Heart left ventricle (tissue), 16 donors: ENCODE measurements around the gene STAG3. TPM values are rescaled to one million over a fixed set of nuclear protein-coding genes. Genes with fewer than 3 reads are reported as not detected.
"Not testable (repeated sequence)": the region's sequence is repeated elsewhere in the genome, so short reads cannot be mapped to it uniquely, and the experiment has no call there.

Source experiments
- ATAC-seq, 4 donors: fragments of 200-7000 bp; cut with Tn5 transposase; one replicate each; pipeline ENCODE4 v1.9.1; 2020 to 2022; ENCODE audit warnings: moderate library complexity in 4 of 4, mild to moderate bottlenecking in 3 of 4, moderate number of reproducible peaks in 1 of 4
- DNase-seq, 5 donors: peaks; one replicate each; pipeline ENCODE4 v3.0.0-alpha.2; 2020
- H3K27ac ChIP-seq, 12 donors: fragments of 200-600 bp; sonication (generic) in 4 of 12; one replicate each; pipeline versions ENCODE4 v1.5.0 to v1.8.0; 2016 to 2022; ENCODE audit warnings: mild to moderate bottlenecking in 2 of 12
- H3K27me3 ChIP-seq, 9 donors: fragments of 200-600 bp; sonication (generic) in 2 of 9; one replicate each; pipeline versions ENCODE4 v1.5.1 to v1.8.0; 2016 to 2022; ENCODE audit warnings: mild to moderate bottlenecking in 3 of 9
- H3K36me3 ChIP-seq, 9 donors: fragments of 200-600 bp; sonication (generic) in 2 of 9; one replicate each; pipeline versions ENCODE4 v1.5.0 to v1.8.0; 2018 to 2022; ENCODE audit warnings: mild to moderate bottlenecking in 2 of 9
- H3K4me1 ChIP-seq, 12 donors: fragments of 200-600 bp; sonication (generic) in 4 of 12; one replicate each; pipeline versions ENCODE4 v1.5.0 to v1.8.0; 2016 to 2022; ENCODE audit warnings: mild to moderate bottlenecking in 3 of 12
- H3K4me3 ChIP-seq, 12 donors: fragments of 200-600 bp; sonication (generic) in 4 of 12; one replicate each; pipeline versions ENCODE4 v1.5.0 to v1.8.0; 2017 to 2022; ENCODE audit warnings: mild to moderate bottlenecking in 9 of 12, moderate library complexity in 4 of 12
- H3K9me3 ChIP-seq, 12 donors: fragments of 200-600 bp; sonication (generic) in 4 of 12; one replicate each; pipeline versions ENCODE4 v1.5.0 to v1.8.0; 2016 to 2022; ENCODE audit warnings: mild to moderate bottlenecking in 1 of 12
- POLR2A ChIP-seq, 2 donors: fragments of 450-650 bp; IDR thresholded peaks; one replicate each; pipeline ENCODE4 v1.6.1; 2017; ENCODE audit warnings: antibody characterized with exemption in 2 of 2, mild to moderate bottlenecking in 2 of 2, moderate library complexity in 2 of 2
- WGBS, 4 donors: extraction: QIAGEN DNeasy Blood & Tissue Kit in 2 of 4; methylation state at CpG; one replicate each; pipeline versions ENCODE4 v1.1.5 to v1.1.7; 2013 to 2018; 5-methylcytosine and 5-hydroxymethylcytosine counted together
- intact Hi-C, 10 donors: fragments of 100-400 bp; cut with DNase I; formaldehyde crosslinking; loops; one replicate each; pipeline versions ENCODE4 v1.11.1 to v1.14.2; 2022
- polyA plus RNA-seq, 2 donors: library from polyadenylated mRNA; stranded (reverse); fragments of 200-250 nt; gene quantifications; one replicate each; pipeline ENCODE4 v1.2.3, GENCODE V29; 2013
- total RNA-seq, 9 donors: library from RNA; depleted of rRNA in 2 of 9; stranded (reverse); fragments of >200 nt in 2 of 9; fragmentation: NEBNext Ultra II Directional in 3 of 9; extraction: Animal tissue kit (Norgen Biotek cat#: 25700) in 3 of 9; gene quantifications; one replicate each; pipeline versions ENCODE4 v1.1.0 to v1.2.4, GENCODE V29; 2016 to 2023
- TF ChIP-seq, protein P1 (sequence below), 12 donors: fragments of 200-600 bp; sonication (generic) in 4 of 12; IDR thresholded peaks; one replicate each; pipeline versions ENCODE4 v1.5.0 to v1.8.0; 2018 to 2022; ENCODE audit warnings: antibody characterized with exemption in 12 of 12, mild to moderate bottlenecking in 5 of 12
- donor health status: ischemic (EF 13 %, LVEDD 7.1; RV severe dilation, severe dysfunction).
- donor health status: healthy with polysubstance abuse.
- donor health status: DM: no; HTN: yes; CAD: no.
- donor health status: DM: no; HTN: no; CAD: no.
- donor health status: ischemic (EF 25% LVEDD 6.9; RV normal size, moderate dysfunction).
- donor health status: ischemic (EF 25% LVEDD 5.7; RV mildly dilated, moderate dysfunction).
- donor health status: healthy.
- donor health status: DM: yes; HTN: yes; CAD: no.
- donor health status: ischemic (EF 35%, LVEDD 5.7; RV mildly dilated, moderate dysfunction).
- donor health status: nonischemic (EF 11% LVEDD 7.7; RV severe dilation, severe dysfunction).
- donor health status: DM: yes; HTN: yes; CAD: no.
- donor health status: PGD.
- donor health status: ischemic (EF 29% LVEDD 5.4; RV normal size, mild dysfunction).
- donor health status: nonischemic (EF 23%, LVEDD 6.1; RV moderate dilation, normal function).

STAG3 gene
- total and polyA plus RNA-seq, 11 donors: 0.09 to 1.3 (median 0.58) TPM; not detected in 1

GRCh38 chr7:100192969-100193368, 15.3 kb downstream of the STAG3 start:
- Histone ChIP-seq H3K36me3 (no peaks in the 10 kb centered on the region), H3K4me1 (peaks cover 0 to 13% (median 0%) of the 10 kb centered on the region in 12 donors), H3K9me3 (no peaks in the 10 kb centered on the region), H3K4me3 (no peak overlapping the region), H3K27ac (no peak overlapping the region), H3K27me3 (no peaks in the 10 kb centered on the region)
- WGBS, 4 donors: 72 to 85% (median 76%) methylated on average over 3 of the region's 3 CpGs
- DNase-seq: no peak
- intact Hi-C loops: no loop called here
- ATAC-seq: no peak
- no peak for TF ChIP-seq POLR2A (IDR thresholded peaks at IDR 0.05)
- TF ChIP-seq, protein P1, sequence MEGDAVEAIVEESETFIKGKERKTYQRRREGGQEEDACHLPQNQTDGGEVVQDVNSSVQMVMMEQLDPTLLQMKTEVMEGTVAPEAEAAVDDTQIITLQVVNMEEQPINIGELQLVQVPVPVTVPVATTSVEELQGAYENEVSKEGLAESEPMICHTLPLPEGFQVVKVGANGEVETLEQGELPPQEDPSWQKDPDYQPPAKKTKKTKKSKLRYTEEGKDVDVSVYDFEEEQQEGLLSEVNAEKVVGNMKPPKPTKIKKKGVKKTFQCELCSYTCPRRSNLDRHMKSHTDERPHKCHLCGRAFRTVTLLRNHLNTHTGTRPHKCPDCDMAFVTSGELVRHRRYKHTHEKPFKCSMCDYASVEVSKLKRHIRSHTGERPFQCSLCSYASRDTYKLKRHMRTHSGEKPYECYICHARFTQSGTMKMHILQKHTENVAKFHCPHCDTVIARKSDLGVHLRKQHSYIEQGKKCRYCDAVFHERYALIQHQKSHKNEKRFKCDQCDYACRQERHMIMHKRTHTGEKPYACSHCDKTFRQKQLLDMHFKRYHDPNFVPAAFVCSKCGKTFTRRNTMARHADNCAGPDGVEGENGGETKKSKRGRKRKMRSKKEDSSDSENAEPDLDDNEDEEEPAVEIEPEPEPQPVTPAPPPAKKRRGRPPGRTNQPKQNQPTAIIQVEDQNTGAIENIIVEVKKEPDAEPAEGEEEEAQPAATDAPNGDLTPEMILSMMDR (IDR thresholded peaks at IDR 0.05): no peak

DNA sequence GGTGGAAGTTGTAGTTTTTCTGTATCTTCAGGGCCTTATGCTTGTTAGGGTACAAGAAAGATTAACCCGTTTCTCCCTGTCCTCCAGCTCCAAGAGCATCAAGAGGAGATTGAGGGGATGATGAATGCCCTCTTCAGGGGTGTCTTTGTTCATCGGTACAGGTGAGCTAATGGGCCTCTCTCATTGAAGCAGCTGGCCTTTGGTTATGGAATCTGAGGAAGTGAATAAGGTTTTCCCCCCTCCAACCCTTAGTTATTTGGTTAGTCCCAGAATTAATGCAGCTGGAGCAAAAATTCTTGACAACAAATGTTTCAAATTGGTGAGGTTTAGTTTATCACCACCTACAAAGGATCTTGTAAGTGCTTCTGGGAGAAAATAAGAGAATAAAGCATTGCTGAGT, 17.5 kb downstream of the STAG3 start:
- intact Hi-C loops: no loop called here
- Histone ChIP-seq H3K9me3 (no peaks in the 10 kb centered on the region), H3K4me1 (peaks cover 0 to 9% (median 0%) of the 10 kb centered on the region in 12 donors), H3K36me3 (no peaks in the 10 kb centered on the region), H3K27me3 (no peaks in the 10 kb centered on the region), H3K4me3 (no peak overlapping the region), H3K27ac (no peak overlapping the region)
- ATAC-seq (no peak), DNase-seq (no peak)
- TF ChIP-seq POLR2A (IDR thresholded peaks at IDR 0.05): no peak
- TF ChIP-seq, protein P1 (IDR thresholded peaks at IDR 0.05): no peak
- 78 to 92% (median 89%) methylated on average over 2 of the region's 2 CpGs for WGBS, 4 donors

DNA sequence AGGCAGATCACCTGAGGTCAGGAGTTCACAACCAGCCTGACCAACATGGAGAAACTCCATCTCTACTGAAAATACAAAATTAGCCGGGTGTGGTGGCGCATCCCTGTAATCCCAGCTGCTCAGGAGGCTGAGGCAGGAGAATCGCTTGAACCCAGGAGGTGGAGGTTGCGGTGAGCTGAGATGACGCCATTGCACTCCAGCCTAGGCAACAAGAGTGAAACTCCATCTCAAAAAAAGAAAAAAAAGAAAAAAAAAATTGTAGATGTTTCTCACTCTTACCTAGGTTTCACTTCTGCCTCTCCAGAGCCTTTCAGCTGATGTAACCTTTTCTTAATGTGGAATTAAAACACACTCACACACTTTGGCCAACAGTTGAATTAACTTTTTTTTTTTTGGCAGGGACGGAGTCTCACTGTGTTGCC, 18.2 kb downstream of the STAG3 start:
- intact Hi-C loops, H3K27ac ChIP-seq, DNase-seq, H3K4me3 ChIP-seq, H3K36me3 ChIP-seq, H3K9me3 ChIP-seq, H3K4me1 ChIP-seq, H3K27me3 ChIP-seq, ATAC-seq: not testable (repeated sequence)
- WGBS, 4 donors: 94 to 98% (median 96%) methylated on average over 6 of the region's 6 CpGs

- no peaks in the 10 kb centered on the region for H3K9me3 ChIP-seq
- H3K4me1 ChIP-seq: no peaks in the 10 kb centered on the region
- 91 to 96% (median 94%) methylated on average over 10 of the region's 10 CpGs for WGBS, 4 donors
- ATAC-seq (no peak), DNase-seq (no peak)
- no peak overlapping the region for H3K4me3 ChIP-seq
- no peaks in the 10 kb centered on the region for H3K36me3 ChIP-seq
- intact Hi-C loops: no loop called here
- no peaks in the 10 kb centered on the region for H3K27me3 ChIP-seq
- no peak for TF ChIP-seq POLR2A (IDR thresholded peaks at IDR 0.05)
- TF ChIP-seq, protein P1 (IDR thresholded peaks at IDR 0.05): no peak
- no peak overlapping the region for H3K27ac ChIP-seq
Observed at GRCh38 chr7:100198266-100198665, 20.5 kb downstream of the STAG3 start.

GRCh38 chr7:100200693-100201092, 23.0 kb downstream of the STAG3 start:
- ATAC-seq: no peak
- H3K27ac ChIP-seq: no peak overlapping the region
- DNase-seq: no peak
- no peak overlapping the region for H3K4me3 ChIP-seq
- TF ChIP-seq, protein P1 (IDR thresholded peaks at IDR 0.05): no peak
- TF ChIP-seq POLR2A (IDR thresholded peaks at IDR 0.05): no peak
- H3K4me1 ChIP-seq: no peaks in the 10 kb centered on the region
- no peaks in the 10 kb centered on the region for H3K36me3 ChIP-seq
- 84 to 87% (median 86%) methylated on average over 11 of the region's 11 CpGs for WGBS, 4 donors
- intact Hi-C loops: no loop called here
- H3K9me3 ChIP-seq: no peaks in the 10 kb centered on the region
- H3K27me3 ChIP-seq: no peaks in the 10 kb centered on the region
